Left lung (tissue), 10 donors: ENCODE data around the gene LOXL3. TPM values are rescaled to one million over a fixed set of nuclear protein-coding genes. Genes with fewer than 3 reads are reported as not detected.

Source experiments
- ATAC-seq: fragments of 200-7000 bp; cut with Tn5 transposase; one replicate; pipeline ENCODE4 v1.9.1; 2020; ENCODE audit warnings: moderate library complexity
- DNase-seq, 4 donors: peaks; one replicate each; pipeline ENCODE4 v3.0.0-alpha.2; 2013 to 2020
- H3K27ac ChIP-seq, 2 donors: fragments of 200-600 bp; sonication (generic) in 1 of 2; one replicate each; pipeline versions ENCODE4 v1.5.0 to v1.8.0; 2020 to 2021
- H3K27me3 ChIP-seq, 2 donors: fragments of 200-600 bp; sonication (generic) in 1 of 2; one replicate each; pipeline versions ENCODE4 v1.5.0 to v1.8.0; 2020 to 2021
- H3K36me3 ChIP-seq, 2 donors: fragments of 200-600 bp; sonication (generic) in 1 of 2; one replicate each; pipeline versions ENCODE4 v1.5.0 to v1.8.0; 2020 to 2021
- H3K4me1 ChIP-seq, 2 donors: fragments of 200-600 bp; one replicate each; pipeline ENCODE4 v1.8.0; 2021
- H3K4me3 ChIP-seq, 2 donors: fragments of 200-600 bp; sonication (generic) in 1 of 2; one replicate each; pipeline versions ENCODE4 v1.5.0 to v1.8.0; 2020 to 2021; ENCODE audit warnings: mild to moderate bottlenecking in 1 of 2
- H3K9me3 ChIP-seq, 2 donors: fragments of 200-600 bp; sonication (generic) in 1 of 2; one replicate each; pipeline versions ENCODE4 v1.5.0 to v1.8.0; 2020 to 2021
- CTCF ChIP-seq, 2 donors: fragments of 200-600 bp; sonication (generic) in 1 of 2; IDR thresholded peaks; one replicate each; pipeline versions ENCODE4 v1.5.0 to v1.8.0; 2021; ENCODE audit warnings: antibody characterized with exemption in 2 of 2
- intact Hi-C, 2 donors: fragments of 100-400 bp; cut with DNase I; formaldehyde crosslinking; loops; one replicate each; pipeline versions ENCODE4 v1.11.2 to v1.14.2; 2022
- polyA plus RNA-seq, 6 donors: library from polyadenylated mRNA; unstranded; fragments of 120-200 nt; gene quantifications; one replicate each; pipeline ENCODE4 v1.2.1, GENCODE V29; 2013; ENCODE audit not compliant: insufficient read length in 6 of 6
- total RNA-seq, 2 donors: library from RNA; stranded (reverse); fragmentation: NEBNext Ultra II Directional; extraction: Animal tissue kit (Norgen Biotek cat#: 25700); gene quantifications; one replicate each; pipeline ENCODE4 v1.2.1, GENCODE V29; 2021
- donor health status: DM: no; HTN: yes; CAD: no.
- donor health status: DM: no; HTN: no; CAD: no.

LOXL3 gene
- total and polyA plus RNA-seq, 8 donors = 8.4 to 12.2 (median 10.0) TPM

GRCh38 chr2:74544634-74545033 is 9.1 kb downstream of the LOXL3 start:
- Histone ChIP-seq H3K4me1 (peaks cover 0 to 19% of the 10 kb centered on the region in 2 donors), H3K4me3 (no peak overlapping the region), H3K36me3 (no peaks in the 10 kb centered on the region), H3K27me3 (no peaks in the 10 kb centered on the region), H3K27ac (no peak overlapping the region), H3K9me3 (no peaks in the 10 kb centered on the region)
- DNase-seq (no peak), ATAC-seq (no peak)
- intact Hi-C loops = no loop called here
- TF ChIP-seq CTCF (IDR thresholded peaks at IDR 0.05) = no peak

- ATAC-seq = no peak
- no peaks in the 10 kb centered on the region for H3K9me3 ChIP-seq
- no peak for TF ChIP-seq CTCF (IDR thresholded peaks at IDR 0.05)
Measured at GRCh38 chr2:74542978-74543377, 10.8 kb downstream of the LOXL3 start.

GRCh38 chr2:74540291-74540690 is 13.5 kb downstream of the LOXL3 start:
- TF ChIP-seq CTCF (IDR thresholded peaks at IDR 0.05) = no peak
- peak; percentile 17 for ATAC-seq
- Histone ChIP-seq H3K4me3 (no peak overlapping the region), H3K4me1 (peaks cover 0 to 4% of the 10 kb centered on the region in 2 donors), H3K9me3 (no peaks in the 10 kb centered on the region), H3K27me3 (no peaks in the 10 kb centered on the region), H3K27ac (peak overlapping the region in 1 of 2 donors; percentile 15), H3K36me3 (no peaks in the 10 kb centered on the region)
- DNase-seq = no peak
- intact Hi-C loops = no loop called here

More at GRCh38 chr2:74542978-74543377, 10.8 kb downstream of the LOXL3 start:
- DNase-seq = no peak
- H3K27ac ChIP-seq = no peak overlapping the region
- H3K4me1 ChIP-seq = peaks cover 0 to 6% of the 10 kb centered on the region in 2 donors
- no peaks in the 10 kb centered on the region for H3K27me3 ChIP-seq
- intact Hi-C loops = no loop called here
- H3K36me3 ChIP-seq = no peaks in the 10 kb centered on the region
- no peak overlapping the region for H3K4me3 ChIP-seq

GRCh38 chr2:74538881-74539339 is 14.8 kb downstream of the LOXL3 start:
- Histone ChIP-seq H3K27me3 (no peaks in the 10 kb centered on the region), H3K36me3 (peaks cover 0 to 3% of the 10 kb centered on the region in 2 donors), H3K9me3 (no peaks in the 10 kb centered on the region), H3K4me3 (no peak overlapping the region), H3K4me1 (peaks cover 0 to 4% of the 10 kb centered on the region in 2 donors), H3K27ac (no peak overlapping the region)
- DNase-seq = no peak
- peak; percentile 52 for ATAC-seq
- no peak for TF ChIP-seq CTCF (IDR thresholded peaks at IDR 0.05)
- intact Hi-C loops = no loop called here

- no peak for ATAC-seq
- intact Hi-C loops = no loop called here
- peaks cover 0 to 18% of the 10 kb centered on the region in 2 donors for H3K36me3 ChIP-seq
- no peak overlapping the region for H3K4me3 ChIP-seq
- no peak for DNase-seq
- no peak for TF ChIP-seq CTCF (IDR thresholded peaks at IDR 0.05)
- H3K9me3 ChIP-seq = no peaks in the 10 kb centered on the region
- no peaks in the 10 kb centered on the region for H3K27me3 ChIP-seq
- H3K27ac ChIP-seq = no peak overlapping the region
- H3K4me1 ChIP-seq = peaks cover 0 to 4% of the 10 kb centered on the region in 2 donors
Measured at GRCh38 chr2:74537140-74537539, 16.6 kb downstream of the LOXL3 start.
